K562 (cell line): ENCODE measurements around the gene SYNE1. TPM values are rescaled to one million over a fixed set of nuclear protein-coding genes. Genes with fewer than 3 reads are reported as not detected.

ENCODE experiments used
- ATAC-seq: fragments of 200-7000 bp; cut with Tn5 transposase; 3 replicates; pipeline ENCODE4 v1.9.1; 2020; ENCODE audit warnings: moderate library complexity
- BruUV-seq: library from RNA; stranded (reverse); fragments of 400-500 nt; replicated peaks from 2 replicates; lab custom pipeline; 2021; lab: Mats Ljungman, UMichigan
- CTCF ChIA-PET: fragments of 300-600 bp; formaldehyde crosslinking; extraction: SDS; loops from one replicate; lab custom pipeline; 2021; ENCODE audit warnings: low intra/inter-chr PET ratio; lab: Yijun Ruan, JAX
- POLR2A ChIA-PET: fragments of 300-600, 350-650 bp; sonication (Branson Sonifier 250); formaldehyde crosslinking; extraction: SDS; loops from one replicate; lab custom pipeline; 2021; ENCODE audit warnings: antibody characterized with exemption, inconsistent platforms; lab: Yijun Ruan, JAX
- DNase-seq, 4 experiments: peaks; one replicate each; pipeline versions ENCODE4 v3.0.0 to v3.0.0-alpha.2; 2011 to 2018; ENCODE audit warnings: low spot score in 3 of 4, mixed read lengths in 3 of 4; ENCODE audit errors: extremely low read depth in 1 of 4
- FAIRE-seq: peaks from 2 replicates; lab custom pipeline; 2011; peaks lifted over from hg19 to GRCh38; lab: Jason Lieb, UNC
- H2AFZ ChIP-seq: 2 replicates; pipeline ENCODE4 v1.6.0; 2011; ENCODE audit warnings: low read depth, low read length, control low read depth, inconsistent platforms
- H3K27ac ChIP-seq: fragments of 200-600 bp; 3 replicates; pipeline ENCODE4 v1.8.0; 2011; ENCODE audit warnings: low read depth, mild to moderate bottlenecking, control low read depth, inconsistent platforms, low read length, moderate library complexity, mixed read lengths; ENCODE audit errors: extremely low read depth
- H3K27me3 ChIP-seq, 2 experiments: fragments of 300-600 bp in 1 of 2; 2 replicates in 1 of 2; 3 replicates in 1 of 2; pipeline versions ENCODE4 v1.6.0 to v1.8.0; 2011; ENCODE audit warnings: inconsistent platforms in 2 of 2, low read length in 2 of 2, mild to moderate bottlenecking in 1 of 2, mixed read lengths in 1 of 2, moderate library complexity in 1 of 2; ENCODE audit not compliant: control insufficient read depth in 2 of 2, insufficient read depth in 2 of 2
- H3K36me3 ChIP-seq: fragments of 300-600 bp; 3 replicates; pipeline ENCODE4 v1.8.0; 2011; ENCODE audit warnings: mild to moderate bottlenecking, low read length, inconsistent platforms; ENCODE audit not compliant: control insufficient read depth, insufficient read depth
- H3K4me1 ChIP-seq, 2 experiments: fragments of 200-600 bp in 1 of 2; replicated peaks in 1 of 2; 2 replicates in 1 of 2; 3 replicates in 1 of 2; pipeline versions ENCODE4 v1.5.1 to v1.8.0; 2011; ENCODE audit warnings: inconsistent platforms in 2 of 2, low read length in 2 of 2, mild to moderate bottlenecking in 1 of 2, mixed read lengths in 1 of 2, moderate library complexity in 1 of 2; ENCODE audit not compliant: control insufficient read depth in 2 of 2, insufficient read depth in 2 of 2
- H3K4me2 ChIP-seq: 2 replicates; pipeline ENCODE4 v1.6.1; 2011; ENCODE audit warnings: low read length, control low read depth, inconsistent platforms, mixed read lengths; ENCODE audit not compliant: insufficient read depth
- H3K4me3 ChIP-seq: fragments of 200-600 bp; sonication (generic), shearing (Covaris generic); 2 replicates; pipeline ENCODE4 v1.5.1; 2016; ENCODE audit warnings: control low read depth, inconsistent platforms
- H3K79me2 ChIP-seq: fragments of 200-600 bp; 3 replicates; pipeline ENCODE4 v1.8.0; 2011; ENCODE audit warnings: low read length, inconsistent platforms; ENCODE audit not compliant: control insufficient read depth, insufficient read depth
- H3K9ac ChIP-seq, 2 experiments: 2 replicates each; pipeline versions ENCODE4 v1.6.0 to v1.6.1; 2011; ENCODE audit warnings: low read depth in 2 of 2, low read length in 2 of 2, control low read depth in 1 of 2, inconsistent platforms in 1 of 2, mild to moderate bottlenecking in 1 of 2, mixed read lengths in 1 of 2; ENCODE audit not compliant: insufficient read depth in 1 of 2
- H3K9me1 ChIP-seq: one replicate; pipeline ENCODE4 v1.6.0; 2011; ENCODE audit warnings: inconsistent platforms, mild to moderate bottlenecking, low read length, moderate library complexity; ENCODE audit not compliant: control insufficient read depth, insufficient read depth
- H3K9me3 ChIP-seq: replicated peaks from 2 replicates; pipeline ENCODE4 v1.5.1; 2011; ENCODE audit warnings: low read depth, low read length, inconsistent platforms; ENCODE audit not compliant: control insufficient read depth, insufficient read depth
- H4K20me1 ChIP-seq: replicated peaks from 2 replicates; pipeline ENCODE4 v1.6.1; 2011; ENCODE audit warnings: low read length, inconsistent platforms, mixed read lengths; ENCODE audit not compliant: control insufficient read depth, insufficient read depth
- ARID1B ChIP-seq: fragments of 450-650 bp; IDR thresholded peaks from 2 replicates; pipeline ENCODE4 v1.6.1; 2016; ENCODE audit warnings: antibody characterized with exemption, mild to moderate bottlenecking, inconsistent platforms
- ATF3 ChIP-seq, 2 experiments: fragments of 450-650 bp in 1 of 2; sonication (generic) in 1 of 2; formaldehyde crosslinking in 1 of 2; IDR thresholded peaks in 1 of 2; conservative IDR thresholded peaks in 1 of 2; 2 replicates each; pipeline versions ENCODE4 v1.6.1 to v1.8.1; 2016 to 2023; ENCODE audit warnings: mild to moderate bottlenecking in 2 of 2, moderate library complexity in 2 of 2, inconsistent platforms in 1 of 2, missing genetic modification reagents in 1 of 2
- CBFA2T2 ChIP-seq: fragments of 450-650 bp; conservative IDR thresholded peaks from 2 replicates; pipeline ENCODE4 v1.6.1; 2017; ENCODE audit warnings: mild to moderate bottlenecking
- DACH1 ChIP-seq: fragments of 450-650 bp; IDR thresholded peaks from 2 replicates; pipeline ENCODE4 v1.6.1; 2018; ENCODE audit not compliant: partially characterized antibody
- DPF2 ChIP-seq: fragments of 450-650 bp; IDR thresholded peaks from 2 replicates; pipeline ENCODE4 v1.6.1; 2016
- HEY1 ChIP-seq: fragments of 250-450 bp; sonication (Bioruptor Pico); IDR thresholded peaks from 2 replicates; pipeline ENCODE4 v1.5.0; 2020; ENCODE audit warnings: mild to moderate bottlenecking, moderate library complexity, borderline replicate concordance
- HOMEZ ChIP-seq: fragments of 250-450 bp; sonication (Bioruptor Pico); IDR thresholded peaks from 2 replicates; pipeline ENCODE4 v1.4.0; 2020; ENCODE audit warnings: mild to moderate bottlenecking, moderate library complexity
- ILF3 ChIP-seq: fragments of 450-650 bp; IDR thresholded peaks from 2 replicates; pipeline ENCODE4 v1.6.1; 2018; ENCODE audit warnings: antibody characterized with exemption, mild to moderate bottlenecking, moderate library complexity, borderline replicate concordance
- JUNB ChIP-seq: fragments of 450-650 bp; formaldehyde crosslinking; conservative IDR thresholded peaks from 2 replicates; pipeline ENCODE4 v1.4.0; 2020; ENCODE audit warnings: mild to moderate bottlenecking
- MTF1 ChIP-seq: fragments of 250-450 bp; sonication (Bioruptor Pico); IDR thresholded peaks from 2 replicates; pipeline ENCODE4 v1.9.0; 2021; ENCODE audit warnings: moderate library complexity, mild to moderate bottlenecking, inconsistent platforms, borderline replicate concordance
- NFRKB ChIP-seq: fragments of 450-650 bp; IDR thresholded peaks from 2 replicates; pipeline ENCODE4 v1.6.1; 2016; ENCODE audit warnings: low read depth
- PYGO2 ChIP-seq: fragments of 450-650 bp; IDR thresholded peaks from 2 replicates; pipeline ENCODE4 v1.6.1; 2016; ENCODE audit warnings: mild to moderate bottlenecking, missing genetic modification characterization, moderate library complexity, missing compliant biosample characterization
- SIN3B ChIP-seq: fragments of 450-650 bp; IDR thresholded peaks from 2 replicates; pipeline ENCODE4 v1.6.1; 2017; ENCODE audit warnings: low read depth, mild to moderate bottlenecking, moderate library complexity
- SMARCE1 ChIP-seq: fragments of 450-650 bp; IDR thresholded peaks from 2 replicates; pipeline ENCODE4 v1.7.1; 2016; ENCODE audit warnings: mild to moderate bottlenecking
- TAF7 ChIP-seq: fragments of 450-650 bp; IDR thresholded peaks from 2 replicates; pipeline ENCODE4 v1.6.1; 2016; ENCODE audit warnings: missing genetic modification characterization, missing compliant biosample characterization
- TAL1 ChIP-seq: fragments of 450-650 bp; IDR thresholded peaks from 2 replicates; pipeline ENCODE4 v1.6.1; 2016; ENCODE audit warnings: mild to moderate bottlenecking
- THAP12 ChIP-seq: fragments of 250-450 bp; sonication (Bioruptor Pico); IDR thresholded peaks from 2 replicates; pipeline ENCODE4 v1.9.0; 2021; ENCODE audit warnings: mild to moderate bottlenecking, inconsistent platforms
- TRIM28 ChIP-seq: fragments of 450-650 bp; IDR thresholded peaks from 2 replicates; pipeline ENCODE4 v1.6.1; 2017
- ZNF316 ChIP-seq: fragments of 450-650 bp; IDR thresholded peaks from 2 replicates; pipeline ENCODE4 v1.6.1; 2016
- WGBS: fragments of 100-300 bp; shearing (Covaris generic); methylation state at CpG from one replicate; pipeline ENCODE4 v1.1.6; 2016; ENCODE audit warnings: low coverage, mixed read lengths; ENCODE audit not compliant: insufficient coverage; ENCODE audit errors: missing lambda C conversion rate; 5-methylcytosine and 5-hydroxymethylcytosine counted together
- in situ Hi-C: fragments of 300-500 bp; cut with MboI; formaldehyde crosslinking; loops from 4 replicates; pipeline ENCODE4 v1.15.0; 2018; ENCODE audit warnings: inconsistent platforms, mixed read lengths
- intact Hi-C: fragments of 100-400 bp; cut with micrococcal nuclease; formaldehyde crosslinking; loops from 2 replicates; pipeline ENCODE4 v1.14.2; 2022
- polyA plus RNA-seq, 8 experiments: library from polyadenylated mRNA; depleted of rRNA in 4 of 8; stranded (reverse) in 5 of 8; unstranded in 3 of 8; fragments of >200 nt; fragmentation: Nextera tagmentation in 2 of 8; fragmentation: Illumina TruSeq in 1 of 8; extraction: Ambion mirVana in 2 of 8; extraction: Trizol in 1 of 8; gene quantifications; 2 replicates each; pipeline versions ENCODE4 v1.2.1 to v1.2.3, GENCODE V29; 2011 to 2014; ENCODE audit warnings: inconsistent platforms in 1 of 8, missing spikeins in 1 of 8
- total RNA-seq, 7 experiments: library from RNA; depleted of rRNA in 6 of 7; stranded (reverse); fragments of >200 nt in 6 of 7; fragmentation: Illumina TruSeq in 2 of 7; extraction: Trizol in 2 of 7; gene quantifications; 2 replicates each; pipeline versions ENCODE4 v1.2.1 to v1.2.3, GENCODE V29; 2011 to 2021; ENCODE audit warnings: low replicate concordance in 1 of 7

The SYNE1 gene
- total and polyA plus RNA-seq, 9 of the 15 experiments (the other 6 are each of a cell fraction or from before 2014, with no cell fraction given): under 0.01 to 0.42 (median 0.08) TPM; not detected in 1

- peak; percentile 79 for TF ChIP-seq TRIM28
- TF ChIP-seq ARID1B: peak; percentile 34
- TF ChIP-seq DPF2: 0 out of 2 replicates have a peak, but pooled peaks have one; percentile 32
- TF ChIP-seq CBFA2T2: peak; percentile 23; the same call in 1 of the 2 replicates
- TF ChIP-seq ILF3: no peak
- 0 out of 2 replicates have a peak, but pooled peaks have one; percentile 17 for TF ChIP-seq SMARCE1
- no peak for TF ChIP-seq NFRKB
- TF ChIP-seq ZNF316: peak; percentile 78
- TF ChIP-seq SIN3B: no peak
- TF ChIP-seq ATF3 (IDR thresholded peaks at IDR 0.05): peak; percentile 94
- peak; percentile 60; the same call in 1 of the 2 replicates for TF ChIP-seq ATF3 (CRISPR knock-in tag; conservative IDR thresholded peaks at IDR 0.05)
- TF ChIP-seq JUNB (CRISPR knock-in tag): peak; percentile 84
These were observed 542.1 kb downstream of the SYNE1 start (continued) for GRCh38 chr6:152094992-152095592.

DNA sequence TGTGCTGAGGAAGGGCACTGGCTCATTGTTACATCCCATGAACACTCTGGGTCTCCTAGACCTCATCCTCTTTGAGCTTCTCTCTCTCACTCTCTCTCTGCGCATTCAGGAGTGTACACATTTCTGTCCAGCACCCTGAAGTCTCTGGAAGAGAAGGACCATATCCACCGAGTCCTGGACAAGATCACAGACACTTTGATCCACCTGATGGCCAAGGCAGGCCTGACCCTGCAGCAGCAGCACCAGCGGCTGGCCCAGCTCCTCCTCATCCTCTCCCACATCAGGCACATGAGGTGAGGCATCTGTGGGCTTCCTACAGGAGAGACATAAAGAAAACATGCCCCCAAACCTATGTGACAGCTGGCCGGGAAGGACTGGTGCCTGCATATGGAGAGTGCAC is 542.9 kb downstream of the SYNE1 start:
- 0% methylated on average over 4 of the region's 4 CpGs for WGBS
- ATAC-seq: no peak
- FAIRE-seq: no peak
- Histone ChIP-seq H3K9me1 (no peaks in the 10 kb centered on the region), H4K20me1 (no peaks in the 10 kb centered on the region), H3K9me3 (no peaks in the 10 kb centered on the region), H3K27me3 (0 out of 5 replicates have a peak, but pooled peaks cover 0 to 5% of the 10 kb centered on the region in 2 experiments), H3K27ac (no peak overlapping the region), H3K9ac (no peak overlapping the region), H3K4me3 (no peak overlapping the region), H3K4me2 (no peak overlapping the region), H3K36me3 (no peaks in the 10 kb centered on the region), H3K4me1 (peaks cover 0 to 2% of the 10 kb centered on the region in 2 experiments; a peak in 1 of 5 replicates), H3K79me2 (no peaks in the 10 kb centered on the region), H2AFZ (no peak overlapping the region)
- ChIA-PET CTCF (no interaction called here), POLR2A (no interaction called here)
- no TSS peak for BruUV-seq
- in situ Hi-C loops (no loop called here), intact Hi-C loops (no loop called here)
- DNase-seq: no peak
- no peak for TF ChIP-seq TAF7 (tag)
- TF ChIP-seq DACH1: no peak
- TF ChIP-seq HOMEZ (CRISPR knock-in tag): no peak
- no peak for TF ChIP-seq THAP12
- TF ChIP-seq MTF1: no peak
- no peak for TF ChIP-seq TAL1
- TF ChIP-seq PYGO2 (tag): no peak
- TF ChIP-seq HEY1 (CRISPR knock-in tag): no peak
